ENCODE results near the gene TMEM151B. TPM values are rescaled to one million over a fixed set of nuclear protein-coding genes. Genes with fewer than 3 reads are reported as not detected.
"Not testable (repeated sequence)": the region's sequence is repeated elsewhere in the genome, so short reads cannot be mapped to it uniquely, and the experiment has no call there.

TMEM151B gene
- polyA plus RNA-seq, 2 of the 4 experiments (the other 2 are of a cell fraction), result 0.01 TPM; not detected in 1

GRCh38 chr6:44229376-44230033 lies 40.7 kb upstream of the TMEM151B start (continued):
- TF ChIP-seq SMC3 (IDR thresholded peaks at IDR 0.05), result no peak

DNA sequence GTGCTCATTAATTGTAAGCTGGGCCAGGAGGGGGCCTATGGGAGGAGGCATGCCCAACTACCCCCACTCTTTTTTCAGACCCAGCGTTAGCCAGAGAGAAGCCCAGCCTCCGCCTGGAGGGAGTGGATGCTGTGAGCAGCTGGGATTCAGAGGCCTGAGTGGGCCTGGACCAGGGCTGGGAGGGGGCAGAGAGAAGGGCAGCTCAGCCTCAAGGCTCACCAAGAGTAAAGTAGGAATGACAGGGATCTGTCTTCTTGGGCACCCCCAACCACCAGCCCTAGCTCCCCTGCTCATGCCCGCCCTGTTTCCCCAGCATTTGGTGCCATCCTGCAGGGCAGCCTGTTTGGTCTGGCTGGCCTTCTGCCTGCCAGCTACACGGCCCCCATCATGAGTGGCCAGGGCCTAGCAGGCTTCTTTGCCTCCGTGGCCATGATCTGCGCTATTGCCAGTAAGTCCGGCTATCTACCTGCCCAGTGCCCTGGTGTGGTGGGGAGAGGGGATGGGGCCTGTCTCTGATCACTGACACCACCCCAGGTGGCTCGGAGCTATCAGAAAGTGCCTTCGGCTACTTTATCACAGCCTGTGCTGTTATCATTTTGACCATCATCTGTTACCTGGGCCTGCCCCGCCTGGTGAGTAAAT lies 40.1 kb upstream of the TMEM151B start:
- CTCF ChIA-PET, result interaction anchor here (0.8 to 1.8 kb wide), 3 partner anchors 9 to 133 kb away, joined by 4 to 6 read pairs (median 5); no protein-coding TSS in a partner anchor
- Histone ChIP-seq H3K4me1 (peaks cover 31% of the 10 kb centered on the region), H3K9me3 (no peaks in the 10 kb centered on the region), H3K4me2 (no peak overlapping the region), H3K4me3 (no peak overlapping the region), H3K27ac (no peak overlapping the region)
- POLR2A ChIA-PET, result interaction anchor here (0.6 kb wide), 1 partner anchor 85 kb away, joined by 3 read pairs; no protein-coding TSS in a partner anchor
- DNase-seq (ENCODE audit: low read depth in 1 of 2, low spot score in 1 of 2) (no peak), FAIRE-seq (no peak), ATAC-seq (no peak)
- TF ChIP-seq RFX5 (IDR thresholded peaks at IDR 0.05), result no peak
- no peak for TF ChIP-seq RARB (CRISPR knock-in tag; IDR thresholded peaks at IDR 0.05)
- TF ChIP-seq HOXB5 (CRISPR knock-in tag; IDR thresholded peaks at IDR 0.05), result no peak
- TF ChIP-seq HDAC2 (IDR thresholded peaks at IDR 0.05), result no peak
- TF ChIP-seq HMGXB4 (CRISPR knock-in tag; IDR thresholded peaks at IDR 0.05; ENCODE audit: borderline replicate concordance), result no peak
- no peak for TF ChIP-seq FOXS1 (CRISPR knock-in tag; IDR thresholded peaks at IDR 0.05)
- no peak for TF ChIP-seq CHD4 (IDR thresholded peaks at IDR 0.05; ENCODE audit: borderline replicate concordance)
- TF ChIP-seq NFE2L2 (conservative IDR thresholded peaks at IDR 0.05; ENCODE audit: low read length), result no peak
- no peak for TF ChIP-seq GATA3 (IDR thresholded peaks at IDR 0.05; ENCODE audit: borderline replicate concordance)
- TF ChIP-seq ESRRA (IDR thresholded peaks at IDR 0.05; ENCODE audit: borderline replicate concordance, low read length), result no peak
- TF ChIP-seq FOSB (CRISPR knock-in tag; IDR thresholded peaks at IDR 0.05), result no peak
- TF ChIP-seq CBX2 (IDR thresholded peaks at IDR 0.05; ENCODE audit: borderline replicate concordance, low read depth), result no peak
- TF ChIP-seq EP300 (IDR thresholded peaks at IDR 0.05), result no peak
- TF ChIP-seq, protein P1, sequence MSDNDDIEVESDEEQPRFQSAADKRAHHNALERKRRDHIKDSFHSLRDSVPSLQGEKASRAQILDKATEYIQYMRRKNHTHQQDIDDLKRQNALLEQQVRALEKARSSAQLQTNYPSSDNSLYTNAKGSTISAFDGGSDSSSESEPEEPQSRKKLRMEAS (IDR thresholded peaks at IDR 0.05), result no peak
- no peak for TF ChIP-seq CHD2 (IDR thresholded peaks at IDR 0.05; ENCODE audit: low read length, partially characterized antibody)
- WGBS (ENCODE audit: missing lambda C conversion rate), result 67% methylated on average over 2 of the region's 10 CpGs

GRCh38 chr6:44231426-44231825 lies 38.8 kb upstream of the TMEM151B start:
- ATAC-seq; FAIRE-seq; DNase-seq (ENCODE audit: low read depth in 1 of 2, low spot score in 1 of 2); H3K9me3 ChIP-seq; H3K4me3 ChIP-seq; H3K27ac ChIP-seq; POLR2A ChIA-PET; H3K4me2 ChIP-seq: not testable (repeated sequence)
- CTCF ChIA-PET, result interaction anchor here (8.4 kb wide), 1 partner anchor 7 kb away, joined by 111 read pairs; the partner anchor contains the start of gene SLC29A1
- peaks cover 27% of the 10 kb centered on the region for H3K4me1 ChIP-seq
- WGBS (ENCODE audit: missing lambda C conversion rate), result 94% methylated on average over 9 of the region's 9 CpGs

- ChIA-PET CTCF (interaction anchor here (1.0 to 8.4 kb wide), 6 partner anchors 9 to 60 kb away, joined by 3 to 111 read pairs (median 20); partner anchors contain the start of genes HSP90AB1 and SLC29A1), POLR2A (no interaction called here)
- H3K27ac ChIP-seq, result no peak overlapping the region
- H3K9me3 ChIP-seq, result no peaks in the 10 kb centered on the region
- FAIRE-seq (no peak), ATAC-seq (no peak), DNase-seq (ENCODE audit: low read depth in 1 of 2, low spot score in 1 of 2) (no peak)
- no peak overlapping the region for H3K4me2 ChIP-seq
- H3K4me3 ChIP-seq, result no peak overlapping the region
- H3K4me1 ChIP-seq, result peaks cover 32% of the 10 kb centered on the region
- WGBS (ENCODE audit: missing lambda C conversion rate), result 90% methylated on average over 11 of the region's 16 CpGs
- TF ChIP-seq POLR2A (IDR thresholded peaks at IDR 0.05; ENCODE audit: low read length) (no peak), MYC (IDR thresholded peaks at IDR 0.05; ENCODE audit: borderline replicate concordance, low read length) (no peak), ZFP36 (IDR thresholded peaks at IDR 0.05; ENCODE audit: borderline replicate concordance, partially characterized antibody) (no peak), HOXB13 (CRISPR knock-in tag; IDR thresholded peaks at IDR 0.05; ENCODE audit: low read depth) (no peak), CBX2 (IDR thresholded peaks at IDR 0.05; ENCODE audit: borderline replicate concordance, low read depth) (no peak), FOXS1 (CRISPR knock-in tag; IDR thresholded peaks at IDR 0.05) (no peak), JUN (IDR thresholded peaks at IDR 0.05) (no peak), RAD21 (conservative IDR thresholded peaks at IDR 0.05 in 1 of 2, IDR thresholded peaks at IDR 0.05 in 1 of 2) (no peak), RFX5 (IDR thresholded peaks at IDR 0.05) (no peak), SREBF2 (IDR thresholded peaks at IDR 0.05) (no peak), ZC3H11A (IDR thresholded peaks at IDR 0.05) (no peak), CHD2 (IDR thresholded peaks at IDR 0.05; ENCODE audit: low read length, partially characterized antibody) (no peak), USF2 (IDR thresholded peaks at IDR 0.05) (no peak), KDM1A (IDR thresholded peaks at IDR 0.05; ENCODE audit: low read depth) (no peak)
- TF ChIP-seq, protein P2, sequence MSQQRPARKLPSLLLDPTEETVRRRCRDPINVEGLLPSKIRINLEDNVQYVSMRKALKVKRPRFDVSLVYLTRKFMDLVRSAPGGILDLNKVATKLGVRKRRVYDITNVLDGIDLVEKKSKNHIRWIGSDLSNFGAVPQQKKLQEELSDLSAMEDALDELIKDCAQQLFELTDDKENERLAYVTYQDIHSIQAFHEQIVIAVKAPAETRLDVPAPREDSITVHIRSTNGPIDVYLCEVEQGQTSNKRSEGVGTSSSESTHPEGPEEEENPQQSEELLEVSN (IDR thresholded peaks at IDR 0.05; ENCODE audit: borderline replicate concordance, low read depth), result no peak
Observed at GRCh38 chr6:44232676-44233566, 37.3 kb upstream of the TMEM151B start.
